Left cardiac atrium (tissue), 4 donors: ENCODE measurements around the gene TNP2. TPM values are rescaled to one million over a fixed set of nuclear protein-coding genes. Genes with fewer than 3 reads are reported as not detected.

Source experiments
- ATAC-seq, 2 donors: fragments of 200-7000 bp; cut with Tn5 transposase; one replicate each; pipeline ENCODE4 v1.9.1; 2020; ENCODE audit warnings: mild to moderate bottlenecking in 2 of 2, moderate library complexity in 2 of 2
- DNase-seq: peaks from one replicate; pipeline ENCODE4 v3.0.0-alpha.2; 2020
- intact Hi-C, 2 donors: fragments of 100-400 bp; cut with DNase I; formaldehyde crosslinking; loops; one replicate each; pipeline versions ENCODE4 v1.14.1 to v1.15.1; 2022 to 2023
- total RNA-seq, 2 donors: library from RNA; stranded (reverse); fragmentation: NEBNext Ultra II Directional; extraction: Animal tissue kit (Norgen Biotek cat#: 25700); gene quantifications; one replicate each; pipeline ENCODE4 v1.2.1, GENCODE V29; 2021
- donor health status: DM: no; HTN: yes; CAD: no.
- donor health status: DM: no; HTN: yes; CAD: no; lungs with severe emphysema.
- donor health status: DM: yes; HTN: yes; CAD: no.
- donor health status: Dilated cardiomyopathy.

Gene TNP2
- total RNA-seq, 2 donors from 2014 or later, result not detected

DNA sequence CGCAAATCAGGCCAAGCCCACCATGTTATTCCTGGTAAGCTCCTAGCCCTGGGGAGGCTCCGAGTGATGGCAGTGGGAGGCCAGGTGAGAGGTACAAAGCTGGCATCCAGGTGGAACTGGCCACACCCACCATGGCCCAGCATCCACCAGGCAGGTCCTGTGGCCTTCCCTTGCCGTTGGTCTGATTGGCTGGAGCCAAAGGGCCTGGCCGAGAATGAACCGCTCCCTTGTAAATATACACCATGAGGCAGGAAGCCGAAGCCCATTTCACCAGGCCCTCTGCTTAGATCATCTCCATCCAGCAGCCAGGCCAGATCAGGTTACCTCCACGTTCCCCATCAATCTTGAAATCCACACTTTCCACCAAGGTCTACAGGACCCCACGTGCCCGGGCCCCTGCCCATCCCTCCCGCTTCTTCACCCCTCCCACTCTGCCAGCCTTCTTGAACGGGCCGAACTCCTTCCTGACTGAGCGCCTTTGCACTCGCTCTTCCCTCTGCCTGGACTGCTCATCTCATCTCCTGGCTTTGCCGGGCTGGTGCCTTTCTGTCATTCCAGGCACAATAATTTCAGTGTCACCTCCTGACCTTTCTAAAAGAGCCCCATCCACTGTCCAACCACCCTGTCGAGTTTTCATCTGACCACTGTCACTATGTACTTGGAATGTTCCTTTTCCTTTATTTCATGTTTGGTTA, 18.9 kb downstream of the TNP2 start:
- intact Hi-C loops, result loop anchor here (10.0 kb wide), 3 partner anchors 75 to 115 kb away; no protein-coding TSS in a partner anchor
- ATAC-seq (no peak), DNase-seq (no peak)

GRCh38 chr16:11249233-11250061, 19.7 kb downstream of the TNP2 start:
- DNase-seq (no peak), ATAC-seq (no peak)
- intact Hi-C loops, result loop anchor here (5.0 to 10.0 kb wide), 4 partner anchors 75 to 147 kb away; no protein-coding TSS in a partner anchor

DNA sequence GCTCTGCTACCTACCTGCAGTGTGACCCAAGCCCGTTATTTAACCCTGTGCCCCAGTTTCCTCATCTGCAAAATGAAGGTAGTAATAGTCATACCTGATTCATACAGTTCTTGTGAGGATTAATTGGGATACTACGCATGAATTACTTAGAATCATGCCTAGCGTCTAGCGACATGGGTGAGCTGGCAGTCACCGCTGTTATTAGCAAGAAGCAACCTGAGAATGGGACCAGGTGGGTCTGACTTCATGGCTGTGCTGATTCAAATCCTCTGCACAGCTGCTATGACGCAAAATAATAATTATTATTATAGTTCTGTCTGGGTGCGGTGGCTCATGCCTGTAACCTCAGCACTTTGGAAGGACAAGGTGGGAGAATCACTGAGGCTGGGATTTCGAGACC, 21.0 kb downstream of the TNP2 start:
- DNase-seq (no peak), ATAC-seq (no peak)
- intact Hi-C loops, result loop anchor here in 1 of 2 donors (5.0 kb wide), 1 partner anchor 146 kb away; no protein-coding TSS in a partner anchor

DNA sequence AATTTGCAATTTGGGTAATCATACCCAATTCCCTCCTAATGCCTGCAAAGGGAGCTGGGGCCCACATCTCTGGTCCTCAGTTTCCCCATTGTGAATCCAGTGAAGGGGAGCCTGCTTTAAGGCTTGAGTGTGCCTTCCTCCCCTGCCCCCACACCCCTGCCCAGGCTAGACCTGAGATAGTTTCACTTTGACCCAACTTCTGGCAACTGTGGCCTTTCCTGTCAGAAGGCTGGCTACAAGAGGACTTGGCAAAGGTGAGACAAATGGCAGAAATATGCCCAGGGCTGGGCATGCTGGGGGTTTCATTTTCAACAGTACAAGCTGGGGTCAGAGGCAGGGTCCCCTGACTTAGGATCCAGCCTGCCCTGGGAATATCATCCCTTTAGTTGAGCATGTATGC, 23.1 kb downstream of the TNP2 start:
- ATAC-seq, result no peak
- no peak for DNase-seq
- intact Hi-C loops, result loop anchor here in 1 of 2 donors (5.0 kb wide), 1 partner anchor 144 kb away; no protein-coding TSS in a partner anchor

DNA sequence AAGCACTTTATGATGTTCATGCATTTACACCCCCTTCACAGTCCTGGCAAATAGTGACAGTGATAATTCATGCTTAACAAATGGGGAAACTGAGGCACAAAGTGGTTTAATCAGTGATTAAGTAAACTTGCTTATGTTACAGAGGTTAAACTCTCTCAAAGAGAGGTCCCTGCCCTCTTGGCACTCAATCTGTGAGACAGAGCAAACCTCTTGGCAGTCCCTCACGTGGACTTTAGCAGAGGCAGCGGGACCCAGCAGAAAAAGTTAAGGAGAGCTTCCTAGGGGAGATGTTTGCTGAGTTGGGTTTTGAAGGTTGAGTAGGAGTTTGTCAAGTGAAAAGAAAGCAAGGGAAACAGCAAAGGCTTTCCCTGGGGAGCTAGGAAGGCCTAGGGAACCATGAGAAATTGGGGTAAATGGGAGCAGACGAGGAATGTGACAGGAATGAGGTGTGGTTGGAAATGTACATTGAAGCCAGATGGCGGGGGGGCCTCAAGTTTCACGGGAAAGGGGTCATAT, 23.8 kb downstream of the TNP2 start:
- ATAC-seq (no peak), DNase-seq (no peak)
- intact Hi-C loops, result loop anchor here in 1 of 2 donors (5.0 kb wide), 1 partner anchor 143 kb away; no protein-coding TSS in a partner anchor

DNA sequence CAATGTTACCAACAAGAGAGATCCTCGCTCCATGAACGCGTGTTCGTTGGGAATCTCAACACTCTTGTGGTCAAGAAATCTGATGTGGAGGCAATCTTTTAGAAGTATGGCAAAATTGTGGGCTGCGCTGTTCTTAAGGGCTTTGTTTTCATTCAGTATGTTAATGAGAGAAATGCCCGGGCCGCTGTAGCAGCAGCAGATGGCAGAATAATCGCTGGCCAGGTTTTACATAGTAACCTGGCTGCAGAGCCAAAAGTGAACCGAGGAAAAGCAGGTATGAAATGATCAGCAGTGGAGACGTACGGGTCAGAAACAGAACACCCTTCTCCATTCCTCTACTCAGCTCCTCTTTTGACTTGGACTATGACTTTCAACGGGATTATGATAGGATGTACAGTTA, 26.5 kb downstream of the TNP2 start:
- DNase-seq, result no peak
- intact Hi-C loops, result loop anchor here in 1 of 2 donors (5.0 kb wide), 1 partner anchor 100 kb away; no protein-coding TSS in a partner anchor
- ATAC-seq, result no peak

DNA sequence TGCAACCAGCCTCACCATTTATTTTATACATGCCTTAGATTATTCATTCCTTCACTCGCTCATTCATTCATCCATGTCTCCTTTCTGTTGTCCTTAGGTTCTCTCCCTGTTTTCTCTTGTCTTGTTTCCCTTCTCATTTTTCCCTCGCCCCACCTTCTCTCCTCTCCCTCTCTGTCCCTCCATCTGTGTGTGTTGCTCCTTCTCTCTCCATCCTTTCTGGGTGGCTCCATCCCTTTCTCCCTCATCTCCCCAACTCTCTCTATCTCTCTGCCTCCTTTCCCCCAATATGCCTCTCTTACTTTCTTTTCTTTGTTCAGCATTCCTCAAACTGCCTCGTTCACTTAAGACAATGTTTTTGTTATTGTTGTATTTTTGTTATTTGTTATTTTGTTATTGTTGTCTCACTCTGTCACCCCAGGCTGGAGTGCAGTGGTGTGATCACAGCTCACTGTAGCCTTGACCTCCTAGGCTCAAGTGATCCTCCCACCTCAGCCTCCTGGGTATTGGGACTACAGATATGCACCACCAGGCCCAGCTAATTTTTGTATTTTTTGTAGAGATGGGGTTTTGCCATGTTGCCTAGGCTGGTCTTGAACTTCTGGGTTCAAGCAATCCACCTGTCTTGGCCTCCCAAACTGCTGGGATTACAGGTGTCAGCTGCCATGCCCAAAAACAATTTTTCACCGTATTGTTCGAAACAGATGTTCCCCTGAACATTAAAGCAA, 27.5 kb downstream of the TNP2 start:
- ATAC-seq, result no peak
- intact Hi-C loops, result loop anchor here in 1 of 2 donors (5.0 kb wide), 1 partner anchor 99 kb away; no protein-coding TSS in a partner anchor
- no peak for DNase-seq

GRCh38 chr16:11240636-11241473, 28.3 kb downstream of the TNP2 start:
- intact Hi-C loops, result loop anchor here in 1 of 2 donors (5.0 kb wide), 1 partner anchor 99 kb away; no protein-coding TSS in a partner anchor
- DNase-seq, result no peak
- peak; percentile 91 for ATAC-seq

- intact Hi-C loops, result loop anchor here in 1 of 2 donors (5.0 kb wide), 1 partner anchor 98 kb away; no protein-coding TSS in a partner anchor
- ATAC-seq (no peak), DNase-seq (no peak)
Observed at GRCh38 chr16:11239644-11240632, 29.2 kb downstream of the TNP2 start.

GRCh38 chr16:11238272-11239202, 30.6 kb downstream of the TNP2 start:
- intact Hi-C loops, result no loop called here
- DNase-seq, result no peak
- no peak for ATAC-seq

GRCh38 chr16:11236461-11237254, 32.5 kb downstream of the TNP2 start:
- no peak for ATAC-seq
- no peak for DNase-seq
- intact Hi-C loops, result no loop called here

DNA sequence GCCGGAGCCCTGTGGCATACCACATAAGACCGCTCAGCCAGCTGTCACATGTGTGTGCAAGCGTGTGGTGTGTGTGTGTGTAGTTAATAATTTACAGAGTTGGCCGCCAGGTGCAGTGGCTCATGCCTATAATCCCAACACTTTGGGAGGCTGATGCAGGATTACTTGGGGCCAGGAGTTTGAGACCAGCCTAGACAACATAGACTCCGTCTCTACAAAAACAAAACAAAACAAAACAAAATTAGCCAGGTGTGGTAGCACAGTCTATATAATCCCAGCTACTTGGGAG, 33.5 kb downstream of the TNP2 start:
- intact Hi-C loops, result no loop called here
- no peak for ATAC-seq
- no peak for DNase-seq

DNA sequence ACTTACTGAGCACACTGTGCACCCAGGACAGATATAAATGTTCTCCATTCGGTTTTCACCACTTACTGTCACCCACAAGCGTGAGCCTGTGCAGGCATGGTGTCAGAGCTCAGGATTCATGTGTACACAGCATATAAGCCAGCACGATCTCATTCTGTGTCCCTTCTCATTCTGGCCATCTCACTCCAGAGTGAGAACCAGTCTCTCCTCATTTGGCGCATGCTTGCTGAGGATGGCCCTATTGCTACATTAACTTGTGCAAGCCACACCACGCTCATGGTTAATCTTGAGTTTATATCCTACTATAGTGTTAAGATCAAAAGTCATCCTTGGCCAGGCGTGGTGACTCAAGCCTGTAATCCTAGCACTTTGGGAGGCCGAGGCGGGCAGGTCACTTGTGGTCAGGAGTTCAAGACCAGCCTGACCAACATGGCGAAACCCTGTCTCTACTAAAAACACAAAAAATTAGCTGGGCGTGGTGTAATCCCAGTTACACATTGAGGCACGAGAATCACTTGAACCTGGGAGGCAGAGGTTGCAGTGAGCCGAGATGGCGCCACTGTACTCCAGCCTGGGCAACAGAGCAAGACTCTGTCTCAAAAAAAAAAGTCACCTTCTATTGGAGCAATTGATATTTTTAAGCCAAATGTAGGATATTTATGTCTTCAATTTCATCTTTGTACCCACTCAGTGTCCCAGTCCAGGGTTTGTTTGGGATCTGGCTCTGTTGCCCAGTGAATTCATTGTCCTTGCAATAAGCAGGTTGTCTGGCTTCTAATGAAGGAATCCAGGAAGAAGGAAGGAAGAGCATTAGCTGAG, 34.0 kb downstream of the TNP2 start:
- DNase-seq (no peak), ATAC-seq (no peak)
- intact Hi-C loops, result no loop called here

- DNase-seq (no peak), ATAC-seq (no peak)
- intact Hi-C loops, result no loop called here
Observed at GRCh38 chr16:11233727-11234376, 35.3 kb downstream of the TNP2 start.
